Neutrophil (primary cell): ENCODE data around the gene GNAL.
"Not testable (repeated sequence)": the region's sequence is repeated elsewhere in the genome, so short reads cannot be mapped to it uniquely, and the experiment has no call there.

Experiments used
- H3K27ac ChIP-seq: fragments of 200-600 bp; sonication (generic); 2 replicates; pipeline ENCODE4 v1.5.1; 2016; ENCODE audit warnings: mild to moderate bottlenecking, moderate library complexity
- H3K27me3 ChIP-seq: fragments of 200-600 bp; sonication (generic); 2 replicates; pipeline ENCODE4 v1.6.0; 2016; ENCODE audit warnings: mild to moderate bottlenecking
- H3K36me3 ChIP-seq: fragments of 200-600 bp; sonication (generic); 2 replicates; pipeline ENCODE4 v1.5.1; 2017
- H3K4me1 ChIP-seq, 2 experiments: fragments of 200-600 bp in 1 of 2; sonication (generic) in 1 of 2; 1 replicate in 1 of 2; 2 replicates in 1 of 2; pipeline versions ENCODE4 v1.5.1 to v1.6.1; 2013 to 2016; ENCODE audit warnings: low read depth in 1 of 2, low read length in 1 of 2, mild to moderate bottlenecking in 1 of 2, moderate library complexity in 1 of 2; ENCODE audit not compliant: control insufficient read depth in 1 of 2, insufficient read depth in 1 of 2
- H3K4me3 ChIP-seq, 2 experiments: fragments of 200-600 bp in 1 of 2; sonication (generic) in 1 of 2; 1 replicate in 1 of 2; 2 replicates in 1 of 2; pipeline ENCODE4 v1.5.1; 2013 to 2016; ENCODE audit warnings: low read depth in 1 of 2, low read length in 1 of 2, mild to moderate bottlenecking in 1 of 2, moderate library complexity in 1 of 2
- H3K9me3 ChIP-seq: fragments of 200-600 bp; sonication (generic); 2 replicates; pipeline ENCODE4 v1.5.1; 2016
- TF ChIP-seq, protein P1 (sequence below): fragments of 200-600 bp; sonication (generic); IDR thresholded peaks from 2 replicates; pipeline ENCODE4 v1.5.1; 2016; ENCODE audit warnings: antibody characterized with exemption

The GNAL gene

DNA sequence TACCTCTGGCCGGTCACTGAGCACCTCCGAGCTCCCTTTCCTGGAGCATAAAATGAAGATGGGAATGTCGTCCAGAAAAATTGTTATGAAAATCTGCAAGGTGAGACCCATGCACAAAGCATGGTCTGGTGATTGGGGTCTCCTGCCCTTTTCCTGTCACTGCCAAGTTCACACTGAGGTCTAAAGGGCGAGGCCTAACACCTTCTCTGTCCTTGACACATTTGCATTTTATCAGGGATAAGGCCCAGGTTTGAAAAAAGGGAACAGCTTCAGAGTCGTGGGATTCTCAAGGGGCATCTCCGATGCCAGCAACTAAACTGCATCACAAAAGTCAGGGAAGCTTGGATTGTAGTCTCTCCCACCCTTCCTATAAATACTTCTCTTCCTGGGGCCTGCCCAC lies 24.7 kb downstream of the GNAL start:
- no peak overlapping the region for H3K27ac ChIP-seq
- no peaks in the 10 kb centered on the region for H3K4me1 ChIP-seq
- H3K4me3 ChIP-seq: no peak overlapping the region
- no peaks in the 10 kb centered on the region for H3K9me3 ChIP-seq
- TF ChIP-seq, protein P1, sequence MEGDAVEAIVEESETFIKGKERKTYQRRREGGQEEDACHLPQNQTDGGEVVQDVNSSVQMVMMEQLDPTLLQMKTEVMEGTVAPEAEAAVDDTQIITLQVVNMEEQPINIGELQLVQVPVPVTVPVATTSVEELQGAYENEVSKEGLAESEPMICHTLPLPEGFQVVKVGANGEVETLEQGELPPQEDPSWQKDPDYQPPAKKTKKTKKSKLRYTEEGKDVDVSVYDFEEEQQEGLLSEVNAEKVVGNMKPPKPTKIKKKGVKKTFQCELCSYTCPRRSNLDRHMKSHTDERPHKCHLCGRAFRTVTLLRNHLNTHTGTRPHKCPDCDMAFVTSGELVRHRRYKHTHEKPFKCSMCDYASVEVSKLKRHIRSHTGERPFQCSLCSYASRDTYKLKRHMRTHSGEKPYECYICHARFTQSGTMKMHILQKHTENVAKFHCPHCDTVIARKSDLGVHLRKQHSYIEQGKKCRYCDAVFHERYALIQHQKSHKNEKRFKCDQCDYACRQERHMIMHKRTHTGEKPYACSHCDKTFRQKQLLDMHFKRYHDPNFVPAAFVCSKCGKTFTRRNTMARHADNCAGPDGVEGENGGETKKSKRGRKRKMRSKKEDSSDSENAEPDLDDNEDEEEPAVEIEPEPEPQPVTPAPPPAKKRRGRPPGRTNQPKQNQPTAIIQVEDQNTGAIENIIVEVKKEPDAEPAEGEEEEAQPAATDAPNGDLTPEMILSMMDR: no peak
- H3K27me3 ChIP-seq: peaks cover 37% of the 10 kb centered on the region
- no peaks in the 10 kb centered on the region for H3K36me3 ChIP-seq

DNA sequence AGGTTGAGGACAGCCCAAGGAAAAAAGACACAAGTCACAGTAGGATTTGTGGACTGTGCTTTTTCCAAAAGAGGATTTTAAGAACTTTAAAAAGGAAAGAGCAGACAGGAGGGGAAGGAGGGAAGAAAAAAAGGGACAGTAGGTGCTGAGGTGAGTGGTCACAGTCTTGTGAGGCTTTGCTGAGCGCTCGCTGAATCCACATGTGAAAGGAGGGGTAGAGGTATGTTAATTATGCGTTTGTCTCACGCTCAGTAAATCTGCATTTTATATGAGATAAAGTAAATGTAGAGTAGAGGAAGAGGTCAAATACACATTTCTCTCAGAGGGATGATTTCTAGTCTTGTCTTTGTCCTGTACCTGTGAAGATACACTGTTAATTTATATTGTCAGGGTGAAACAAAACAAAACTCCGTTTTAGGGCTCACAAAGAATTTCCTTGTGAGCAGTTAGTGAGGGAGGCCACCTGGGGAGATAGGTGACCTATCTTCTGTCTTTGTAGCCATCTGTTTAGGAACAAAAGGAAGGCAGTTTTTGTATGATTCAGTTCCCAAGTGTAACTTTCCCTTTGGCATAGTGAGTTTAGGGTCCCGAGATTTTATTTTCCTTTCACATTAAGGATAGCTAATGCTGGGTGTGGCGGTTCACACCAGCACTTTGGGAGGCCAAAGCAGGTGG lies 25.3 kb downstream of the GNAL start:
- Histone ChIP-seq H3K4me1 (no peaks in the 10 kb centered on the region), H3K4me3 (no peak overlapping the region), H3K27ac (no peak overlapping the region), H3K27me3 (peaks cover 39% of the 10 kb centered on the region), H3K9me3 (no peaks in the 10 kb centered on the region), H3K36me3 (no peaks in the 10 kb centered on the region)
- TF ChIP-seq, protein P1: no peak

DNA sequence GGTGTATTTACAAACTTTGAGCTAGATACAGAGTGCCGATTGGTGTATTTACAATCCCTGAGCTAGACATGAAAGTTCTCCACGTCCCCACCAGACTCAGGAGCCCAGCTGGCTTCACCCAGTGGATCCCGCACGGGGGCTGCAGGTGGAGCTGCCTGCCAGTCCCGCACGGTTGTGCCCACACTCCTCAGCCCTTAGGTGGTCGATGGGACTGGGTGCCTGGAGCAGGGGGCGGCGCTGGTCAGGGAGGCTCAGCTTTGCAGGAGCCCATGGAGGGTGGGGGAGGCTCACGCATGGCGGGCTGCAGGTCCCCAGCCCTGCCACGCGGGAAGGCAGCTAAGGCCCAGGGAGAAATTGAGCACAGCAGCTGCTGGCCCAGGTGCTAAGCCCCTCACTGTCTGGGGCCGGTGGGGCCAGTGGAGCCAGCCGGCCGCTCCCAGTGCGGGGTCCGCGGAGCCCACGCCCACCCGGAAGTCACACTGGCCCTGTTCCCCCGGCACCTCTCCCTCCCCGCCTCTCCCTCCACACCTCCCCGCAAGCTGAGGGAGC lies 27.8 kb downstream of the GNAL start:
- H3K4me3 ChIP-seq, H3K4me1 ChIP-seq, H3K27ac ChIP-seq, H3K36me3 ChIP-seq, H3K9me3 ChIP-seq: not testable (repeated sequence)
- peaks cover 38% of the 10 kb centered on the region for H3K27me3 ChIP-seq

DNA sequence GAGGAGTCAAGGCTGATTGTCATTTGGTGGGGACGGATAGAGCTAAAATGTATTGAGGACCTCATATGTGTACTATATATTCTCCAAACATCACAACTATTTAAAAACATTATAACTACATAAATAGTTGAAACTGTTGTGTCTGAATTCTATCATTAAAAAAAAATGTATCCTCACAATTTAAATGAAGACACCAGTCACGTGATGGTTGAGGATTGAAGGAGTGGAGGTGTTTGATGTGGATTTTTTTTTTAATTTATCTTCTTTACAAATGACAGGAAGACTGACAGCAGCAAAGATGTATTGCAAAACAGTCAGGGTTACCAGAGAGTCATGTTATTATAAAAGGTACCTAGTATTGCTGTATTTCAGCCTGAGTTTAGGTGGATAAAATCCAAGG lies 30.0 kb downstream of the GNAL start:
- TF ChIP-seq, protein P1: no peak
- H3K4me3 ChIP-seq: no peak overlapping the region

DNA sequence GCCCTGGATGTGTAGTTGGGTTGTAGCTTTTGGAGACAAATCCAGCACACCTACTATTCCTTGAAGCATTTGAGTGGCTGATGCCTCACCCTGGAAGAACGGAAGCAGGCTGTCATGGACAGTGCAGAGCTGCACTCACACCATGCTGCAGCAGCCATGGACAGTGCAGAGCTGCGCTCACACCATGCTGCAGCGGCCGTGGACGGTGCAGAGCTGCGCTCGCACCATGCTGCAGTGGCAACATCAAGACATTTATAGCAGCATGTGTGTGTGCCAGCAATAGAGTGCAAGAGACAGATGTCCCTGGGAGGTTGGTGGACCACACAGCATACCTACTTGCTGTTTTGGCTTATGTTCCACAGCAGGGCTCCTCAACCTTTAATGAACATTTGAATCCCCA lies 30.6 kb downstream of the GNAL start:
- Histone ChIP-seq H3K9me3 (no peaks in the 10 kb centered on the region), H3K27me3 (peaks cover 20% of the 10 kb centered on the region), H3K4me1 (no peaks in the 10 kb centered on the region), H3K4me3 (no peak overlapping the region), H3K36me3 (no peaks in the 10 kb centered on the region), H3K27ac (no peak overlapping the region)
- TF ChIP-seq, protein P1: no peak

More for the DNA sequence above, 30.0 kb downstream of the GNAL start:
- Histone ChIP-seq H3K4me1 (no peaks in the 10 kb centered on the region), H3K36me3 (no peaks in the 10 kb centered on the region), H3K27me3 (peaks cover 20% of the 10 kb centered on the region), H3K27ac (no peak overlapping the region), H3K9me3 (no peaks in the 10 kb centered on the region)

DNA sequence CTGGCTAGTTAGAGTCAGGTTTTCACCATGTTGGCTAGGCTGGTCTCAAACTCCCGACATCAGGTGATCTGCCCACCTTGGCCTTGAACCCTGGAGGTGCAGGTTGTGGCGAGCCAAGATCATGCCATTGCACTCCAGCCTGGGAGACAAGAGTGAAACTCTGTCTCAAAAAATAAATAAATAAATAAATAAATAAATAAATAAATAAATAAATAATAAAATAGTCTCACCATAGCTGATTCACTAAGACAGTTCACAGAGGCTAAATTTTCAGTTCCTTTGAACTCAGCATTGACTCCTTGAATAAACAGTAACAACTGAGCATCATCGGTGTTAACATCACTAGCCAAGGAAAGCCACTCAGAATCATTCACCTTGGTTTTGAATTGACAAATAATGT lies 32.7 kb downstream of the GNAL start:
- H3K27ac ChIP-seq: no peak overlapping the region

More for the DNA sequence above, 32.7 kb downstream of the GNAL start:
- no peak overlapping the region for H3K4me3 ChIP-seq
- TF ChIP-seq, protein P1: no peak
- no peaks in the 10 kb centered on the region for H3K9me3 ChIP-seq
- H3K36me3 ChIP-seq: no peaks in the 10 kb centered on the region
- H3K27me3 ChIP-seq: peaks cover 20% of the 10 kb centered on the region
- no peaks in the 10 kb centered on the region for H3K4me1 ChIP-seq
